Activated naive CD4-positive, alpha-beta T cell treated with anti-CD3 and anti-CD28 coated beads, Interleukin-2, amount 10 ng/mL, durations not matched to agents 7 days and 5 days (primary cell): ENCODE measurements around the gene CNTN4.

Source experiments
- CTCF ChIA-PET: fragments of 350-600 bp; sonication (Branson Sonifier 250); formaldehyde crosslinking; loops from one replicate; lab custom pipeline; 2021; ENCODE audit warnings: antibody characterized with exemption; lab: Charles Lee
- DNase-seq: peaks from one replicate; pipeline ENCODE4 v3.0.0-alpha.2; 2020
- H3K27ac Mint-ChIP-seq: one replicate; pipeline ENCODE4 v1.8.0; 2021; ENCODE audit warnings: mild to moderate bottlenecking, moderate library complexity, mixed read lengths
- H3K27me3 Mint-ChIP-seq: one replicate; pipeline ENCODE4 v1.8.0; 2021; ENCODE audit warnings: mild to moderate bottlenecking, mixed read lengths
- H3K36me3 Mint-ChIP-seq: one replicate; pipeline ENCODE4 v1.8.0; 2021; ENCODE audit warnings: mixed read lengths
- H3K4me1 Mint-ChIP-seq: one replicate; pipeline ENCODE4 v1.8.0; 2021; ENCODE audit warnings: mixed read lengths
- H3K4me3 Mint-ChIP-seq: one replicate; pipeline ENCODE4 v1.8.0; 2021; ENCODE audit warnings: mild to moderate bottlenecking, moderate library complexity, mixed read lengths
- H3K9me3 Mint-ChIP-seq: one replicate; pipeline ENCODE4 v1.8.0; 2021; ENCODE audit warnings: mixed read lengths

Gene CNTN4

GRCh38 chr3:2680236-2680635, 581.6 kb downstream of the CNTN4 start:
- H3K36me3 Mint-ChIP-seq, result no peaks in the 10 kb centered on the region
- no peaks in the 10 kb centered on the region for H3K9me3 Mint-ChIP-seq
- no peaks in the 10 kb centered on the region for H3K27me3 Mint-ChIP-seq
- CTCF ChIA-PET, result no interaction called here
- H3K4me3 Mint-ChIP-seq, result no peak overlapping the region
- H3K4me1 Mint-ChIP-seq, result no peaks in the 10 kb centered on the region
- DNase-seq, result no peak
- no peak overlapping the region for H3K27ac Mint-ChIP-seq

GRCh38 chr3:2684046-2684445, 585.4 kb downstream of the CNTN4 start:
- Mint-ChIP-seq H3K9me3 (no peaks in the 10 kb centered on the region), H3K4me1 (no peaks in the 10 kb centered on the region), H3K27ac (no peak overlapping the region), H3K4me3 (no peak overlapping the region), H3K27me3 (no peaks in the 10 kb centered on the region), H3K36me3 (no peaks in the 10 kb centered on the region)
- DNase-seq, result no peak
- CTCF ChIA-PET, result no interaction called here

GRCh38 chr3:2686816-2687502, 588.3 kb downstream of the CNTN4 start:
- H3K9me3 Mint-ChIP-seq, result no peaks in the 10 kb centered on the region
- no peaks in the 10 kb centered on the region for H3K4me1 Mint-ChIP-seq
- no peak overlapping the region for H3K27ac Mint-ChIP-seq
- CTCF ChIA-PET, result no interaction called here
- DNase-seq, result no peak
- no peaks in the 10 kb centered on the region for H3K27me3 Mint-ChIP-seq
- no peak overlapping the region for H3K4me3 Mint-ChIP-seq
- H3K36me3 Mint-ChIP-seq, result no peaks in the 10 kb centered on the region

GRCh38 chr3:2697589-2697988, 598.9 kb downstream of the CNTN4 start:
- H3K4me3 Mint-ChIP-seq, result no peak overlapping the region
- H3K27ac Mint-ChIP-seq, result no peak overlapping the region
- CTCF ChIA-PET, result no interaction called here
- no peak for DNase-seq
- no peaks in the 10 kb centered on the region for H3K27me3 Mint-ChIP-seq
- no peaks in the 10 kb centered on the region for H3K9me3 Mint-ChIP-seq
- no peaks in the 10 kb centered on the region for H3K36me3 Mint-ChIP-seq
- no peaks in the 10 kb centered on the region for H3K4me1 Mint-ChIP-seq

GRCh38 chr3:2701471-2701870, 602.8 kb downstream of the CNTN4 start:
- Mint-ChIP-seq H3K36me3 (no peaks in the 10 kb centered on the region), H3K27ac (no peak overlapping the region), H3K9me3 (no peaks in the 10 kb centered on the region), H3K4me1 (no peaks in the 10 kb centered on the region), H3K27me3 (no peaks in the 10 kb centered on the region), H3K4me3 (no peak overlapping the region)
- CTCF ChIA-PET, result no interaction called here
- no peak for DNase-seq

- H3K4me3 Mint-ChIP-seq, result no peak overlapping the region
- H3K27ac Mint-ChIP-seq, result no peak overlapping the region
- no peak for DNase-seq
- no peaks in the 10 kb centered on the region for H3K4me1 Mint-ChIP-seq
- CTCF ChIA-PET, result interaction anchor here (0.6 kb wide), 1 partner anchor 621 kb away, joined by 3 read pairs; no protein-coding TSS in a partner anchor
- H3K36me3 Mint-ChIP-seq, result no peaks in the 10 kb centered on the region
- H3K27me3 Mint-ChIP-seq, result no peaks in the 10 kb centered on the region
- no peaks in the 10 kb centered on the region for H3K9me3 Mint-ChIP-seq
These were observed 607.6 kb downstream of the CNTN4 start for GRCh38 chr3:2706144-2706835.

- H3K27ac Mint-ChIP-seq, result no peak overlapping the region
- no peaks in the 10 kb centered on the region for H3K27me3 Mint-ChIP-seq
- H3K4me3 Mint-ChIP-seq, result no peak overlapping the region
- no peaks in the 10 kb centered on the region for H3K36me3 Mint-ChIP-seq
- H3K4me1 Mint-ChIP-seq, result no peaks in the 10 kb centered on the region
- H3K9me3 Mint-ChIP-seq, result no peaks in the 10 kb centered on the region
- no peak for DNase-seq
- CTCF ChIA-PET, result interaction anchor here (0.6 kb wide), 1 partner anchor 621 kb away, joined by 3 read pairs; no protein-coding TSS in a partner anchor
These were observed 608.2 kb downstream of the CNTN4 start for GRCh38 chr3:2706836-2707210.

- DNase-seq, result no peak
- CTCF ChIA-PET, result no interaction called here
- Mint-ChIP-seq H3K4me3 (no peak overlapping the region), H3K27ac (no peak overlapping the region), H3K4me1 (no peaks in the 10 kb centered on the region), H3K9me3 (no peaks in the 10 kb centered on the region), H3K36me3 (no peaks in the 10 kb centered on the region), H3K27me3 (no peaks in the 10 kb centered on the region)
These were observed 612.4 kb downstream of the CNTN4 start for GRCh38 chr3:2711081-2711480.

- H3K4me1 Mint-ChIP-seq, result no peaks in the 10 kb centered on the region
- H3K27ac Mint-ChIP-seq, result no peak overlapping the region
- no peaks in the 10 kb centered on the region for H3K27me3 Mint-ChIP-seq
- no peak for DNase-seq
- H3K36me3 Mint-ChIP-seq, result no peaks in the 10 kb centered on the region
- CTCF ChIA-PET, result no interaction called here
- no peak overlapping the region for H3K4me3 Mint-ChIP-seq
- H3K9me3 Mint-ChIP-seq, result no peaks in the 10 kb centered on the region
These were observed 615.3 kb downstream of the CNTN4 start for GRCh38 chr3:2713923-2714322.

- no peaks in the 10 kb centered on the region for H3K4me1 Mint-ChIP-seq
- no peak overlapping the region for H3K27ac Mint-ChIP-seq
- H3K9me3 Mint-ChIP-seq, result no peaks in the 10 kb centered on the region
- no peak for DNase-seq
- no peaks in the 10 kb centered on the region for H3K36me3 Mint-ChIP-seq
- no peak overlapping the region for H3K4me3 Mint-ChIP-seq
- CTCF ChIA-PET, result no interaction called here
- no peaks in the 10 kb centered on the region for H3K27me3 Mint-ChIP-seq
These were observed 616.2 kb downstream of the CNTN4 start for GRCh38 chr3:2714834-2715233.

- no peak overlapping the region for H3K27ac Mint-ChIP-seq
- DNase-seq, result no peak
- no peak overlapping the region for H3K4me3 Mint-ChIP-seq
- no peaks in the 10 kb centered on the region for H3K4me1 Mint-ChIP-seq
- CTCF ChIA-PET, result no interaction called here
- H3K9me3 Mint-ChIP-seq, result no peaks in the 10 kb centered on the region
- no peaks in the 10 kb centered on the region for H3K27me3 Mint-ChIP-seq
- no peaks in the 10 kb centered on the region for H3K36me3 Mint-ChIP-seq
These were observed 628.4 kb downstream of the CNTN4 start for GRCh38 chr3:2727101-2727500.

GRCh38 chr3:2727610-2728318, 629.1 kb downstream of the CNTN4 start:
- no peaks in the 10 kb centered on the region for H3K27me3 Mint-ChIP-seq
- H3K4me3 Mint-ChIP-seq, result no peak overlapping the region
- H3K36me3 Mint-ChIP-seq, result no peaks in the 10 kb centered on the region
- H3K27ac Mint-ChIP-seq, result no peak overlapping the region
- no peaks in the 10 kb centered on the region for H3K4me1 Mint-ChIP-seq
- no peak for DNase-seq
- H3K9me3 Mint-ChIP-seq, result no peaks in the 10 kb centered on the region
- CTCF ChIA-PET, result no interaction called here

GRCh38 chr3:2731843-2732242, 633.2 kb downstream of the CNTN4 start:
- Mint-ChIP-seq H3K4me3 (no peak overlapping the region), H3K36me3 (no peaks in the 10 kb centered on the region), H3K9me3 (no peaks in the 10 kb centered on the region), H3K27me3 (no peaks in the 10 kb centered on the region), H3K27ac (no peak overlapping the region), H3K4me1 (no peaks in the 10 kb centered on the region)
- CTCF ChIA-PET, result no interaction called here
- no peak for DNase-seq

- Mint-ChIP-seq H3K4me3 (no peak overlapping the region), H3K4me1 (no peaks in the 10 kb centered on the region), H3K27me3 (no peaks in the 10 kb centered on the region), H3K36me3 (no peaks in the 10 kb centered on the region), H3K9me3 (no peaks in the 10 kb centered on the region), H3K27ac (no peak overlapping the region)
- no peak for DNase-seq
- CTCF ChIA-PET, result no interaction called here
These were observed 636.8 kb downstream of the CNTN4 start for GRCh38 chr3:2735392-2735894.
